Adrenal gland (tissue), 12 donors: ENCODE results near the gene PEAK1. TPM values are rescaled to one million over a fixed set of nuclear protein-coding genes. Genes with fewer than 3 reads are reported as not detected.
A peak's percentile ranks its signal among the peaks of the same experiment; 100 is the strongest.

Source experiments
- DNase-seq, 7 donors: peaks; one replicate each; pipeline ENCODE4 v3.0.0-alpha.2; 2019 to 2020
- H3K27ac ChIP-seq, 5 donors: fragments of 200-600 bp; sonication (generic) in 4 of 5; 1 replicate in 3 of 5; 2 replicates in 2 of 5; pipeline versions ENCODE4 v1.5.1 to v1.8.0; 2016 to 2020; ENCODE audit warnings: mild to moderate bottlenecking in 1 of 5
- H3K27me3 ChIP-seq: fragments of 200-600 bp; 2 replicates; pipeline ENCODE4 v1.8.0; 2021
- H3K36me3 ChIP-seq, 2 donors: fragments of 200-600 bp; replicated peaks in 1 of 2; 1 replicate in 1 of 2; 2 replicates in 1 of 2; pipeline versions ENCODE4 v1.5.1 to v1.8.0; 2018 to 2022
- H3K4me1 ChIP-seq, 2 donors: fragments of 200-600 bp; replicated peaks in 1 of 2; 1 replicate in 1 of 2; 2 replicates in 1 of 2; pipeline versions ENCODE4 v1.5.1 to v1.8.0; 2018 to 2021
- H3K4me3 ChIP-seq, 4 donors: fragments of 200-600 bp; sonication (generic) in 3 of 4; one replicate each; pipeline ENCODE4 v1.5.1; 2016 to 2018
- H3K9me3 ChIP-seq, 3 donors: fragments of 200-600 bp; sonication (generic) in 1 of 3; replicated peaks in 1 of 3; 1 replicate in 2 of 3; 2 replicates in 1 of 3; pipeline versions ENCODE4 v1.5.1 to v1.8.0; 2016 to 2021
- CTCF ChIP-seq, 6 experiments: fragments of 450-650 bp in 4 of 6; fragments of 200-600 bp in 2 of 6; sonication (generic) in 1 of 6; IDR thresholded peaks; 1 replicate in 5 of 6; 2 replicates in 1 of 6; pipeline versions ENCODE4 v1.5.1 to v1.8.0; 2016 to 2021; ENCODE audit warnings: antibody characterized with exemption in 6 of 6, mild to moderate bottlenecking in 2 of 6, moderate library complexity in 1 of 6
- POLR2A ChIP-seq, 2 donors: fragments of 450-650 bp; IDR thresholded peaks; one replicate each; pipeline ENCODE4 v1.6.1; 2017; ENCODE audit warnings: antibody characterized with exemption in 2 of 2, mild to moderate bottlenecking in 2 of 2, moderate library complexity in 1 of 2
- WGBS, 4 donors: extraction: QIAGEN DNeasy Blood & Tissue Kit in 2 of 4; methylation state at CpG; one replicate each; pipeline versions ENCODE4 v1.1.5 to v1.1.7; 2013 to 2017; 5-methylcytosine and 5-hydroxymethylcytosine counted together
- intact Hi-C, 2 donors: fragments of 100-400 bp; cut with DNase I; formaldehyde crosslinking; loops; one replicate each; pipeline versions ENCODE4 v1.14.1 to v1.15.0; 2022 to 2023
- polyA plus RNA-seq, 3 donors: library from polyadenylated mRNA; stranded (reverse); fragments of 200-250 nt in 2 of 3; fragments of 350-450 nt in 1 of 3; fragmentation: Illumina TruSeq in 1 of 3; extraction: RNeasy Lipid Tissue Mini Kit (QIAGEN cat#74804) in 1 of 3; gene quantifications; one replicate each; pipeline ENCODE4 v1.2.3, GENCODE V29; 2013 to 2014
- total RNA-seq, 9 donors: library from RNA; depleted of rRNA in 4 of 9; stranded (reverse); fragments of >200 nt in 4 of 9; fragments of 120-200 nt in 1 of 9; fragmentation: NEBNext Ultra II Directional in 1 of 9; extraction: Animal tissue kit (Norgen Biotek cat#: 25700) in 1 of 9; gene quantifications; one replicate each; pipeline versions ENCODE4 v1.1.0 to v1.2.4, GENCODE V29; 2013 to 2023
- donor health status: healthy with polysubstance abuse.
- donor health status: Bipolar disorder and iron deficiency.
- donor health status: DM: yes; HTN: yes; CAD: no.
- donor health status: DM: no; HTN: no; CAD: no.
- donor health status: DM: no; HTN: no; CAD: no.
- donor health status: DM: yes; HTN: yes; CAD: no.

Gene PEAK1
- total and polyA plus RNA-seq, 12 donors, result 3.1 to 68.4 (median 26.4) TPM

DNA sequence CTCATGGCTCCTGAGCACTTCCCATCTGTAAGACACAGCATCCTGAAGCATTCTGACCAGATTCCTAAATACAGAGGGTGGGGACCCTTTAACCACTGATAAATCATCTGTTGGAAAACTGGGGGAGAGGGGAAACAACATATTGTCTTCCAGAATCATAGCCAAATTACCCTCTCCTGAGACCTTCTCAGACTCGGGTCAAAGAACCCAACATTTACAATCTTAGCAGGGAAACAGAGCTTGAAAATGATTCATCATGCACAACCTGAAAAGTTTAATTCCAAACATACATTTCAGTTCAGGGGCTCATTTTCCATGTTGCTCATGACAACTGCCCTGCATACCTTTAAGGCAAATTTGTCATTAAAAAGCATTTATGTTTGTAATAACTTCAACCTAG lies 300.5 kb downstream of the PEAK1 start:
- Histone ChIP-seq H3K4me3 (no peak overlapping the region), H3K36me3 (peaks cover 0 to under 1% of the 10 kb centered on the region in 2 donors), H3K9me3 (no peaks in the 10 kb centered on the region), H3K27me3 (no peaks in the 10 kb centered on the region), H3K27ac (no peak overlapping the region), H3K4me1 (peaks cover 0 to 17% of the 10 kb centered on the region in 2 donors)
- no peak for TF ChIP-seq CTCF (IDR thresholded peaks at IDR 0.05)
- no peak for TF ChIP-seq POLR2A (IDR thresholded peaks at IDR 0.05)
- no peak for DNase-seq
- WGBS, 4 donors, result 42 to 54% (median 52%) methylated on average over 1 of the region's 1 CpG
- intact Hi-C loops, result loop anchor here (5.0 to 10.0 kb wide), 4 partner anchors 375 to 425 kb away; no protein-coding TSS in a partner anchor

DNA sequence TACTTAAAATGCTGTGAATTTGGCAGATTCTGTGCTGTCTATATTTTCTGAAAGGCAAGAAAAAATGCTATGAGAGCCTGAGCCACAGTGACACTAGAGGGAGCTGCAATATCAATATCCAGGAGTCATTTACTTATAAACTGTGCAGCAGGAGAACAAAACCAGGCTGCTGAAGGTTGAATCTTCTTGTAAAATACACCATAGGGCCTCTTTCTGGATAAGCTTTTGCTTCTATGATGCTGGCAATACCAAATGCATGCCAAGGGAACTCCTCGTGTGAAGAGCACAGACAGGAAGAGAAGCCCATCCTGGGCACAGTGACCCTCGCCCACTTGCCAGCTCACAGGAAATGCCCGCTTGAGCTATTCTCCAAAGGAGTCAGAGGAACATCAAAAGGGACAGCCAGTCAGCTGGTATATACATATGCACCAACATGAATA lies 301.0 kb downstream of the PEAK1 start:
- WGBS, 4 donors, result 50 to 65% (median 54%) methylated on average over 3 of the region's 3 CpGs
- Histone ChIP-seq H3K27ac (no peak overlapping the region), H3K4me1 (peaks cover 0 to 17% of the 10 kb centered on the region in 2 donors), H3K9me3 (no peaks in the 10 kb centered on the region), H3K36me3 (peaks cover 0 to 6% of the 10 kb centered on the region in 2 donors), H3K4me3 (no peak overlapping the region), H3K27me3 (no peaks in the 10 kb centered on the region)
- TF ChIP-seq CTCF (IDR thresholded peaks at IDR 0.05), result peak; percentile 45 to 79 (median 76)
- TF ChIP-seq POLR2A (IDR thresholded peaks at IDR 0.05), result no peak
- DNase-seq, result peak; percentile 33 to 82 (median 43)
- intact Hi-C loops, result loop anchor here (5.0 to 10.0 kb wide), 4 partner anchors 376 to 426 kb away; no protein-coding TSS in a partner anchor

DNA sequence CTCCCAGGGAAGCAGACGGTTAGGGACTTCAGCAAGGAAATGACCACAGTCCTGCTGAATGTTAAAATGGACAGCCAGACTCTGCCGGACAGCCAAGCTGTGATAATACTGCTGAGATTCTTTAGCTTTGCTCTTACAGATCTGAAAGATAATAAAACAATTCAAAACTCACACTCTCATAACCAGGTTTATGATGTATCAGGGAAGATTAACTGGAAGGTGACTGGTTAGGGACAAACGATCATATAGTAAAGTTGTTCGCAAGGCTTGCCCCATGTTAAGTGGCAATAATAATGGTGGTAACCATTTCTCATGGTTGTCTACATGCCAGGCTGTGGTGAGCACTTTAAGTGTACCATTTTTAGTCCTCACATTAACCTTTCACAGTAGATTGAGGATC lies 304.7 kb downstream of the PEAK1 start:
- TF ChIP-seq CTCF (IDR thresholded peaks at IDR 0.05) (no peak), POLR2A (IDR thresholded peaks at IDR 0.05) (no peak)
- 94 to 97% (median 95%) methylated on average over 4 of the region's 4 CpGs for WGBS, 4 donors
- Histone ChIP-seq H3K36me3 (peaks cover 0 to 8% of the 10 kb centered on the region in 2 donors), H3K4me3 (no peak overlapping the region), H3K27ac (no peak overlapping the region), H3K9me3 (no peaks in the 10 kb centered on the region), H3K4me1 (peaks cover 0 to 8% of the 10 kb centered on the region in 2 donors), H3K27me3 (no peaks in the 10 kb centered on the region)
- no peak for DNase-seq
- intact Hi-C loops, result loop anchor here (5.0 to 10.0 kb wide), 4 partner anchors 380 to 430 kb away; no protein-coding TSS in a partner anchor

DNA sequence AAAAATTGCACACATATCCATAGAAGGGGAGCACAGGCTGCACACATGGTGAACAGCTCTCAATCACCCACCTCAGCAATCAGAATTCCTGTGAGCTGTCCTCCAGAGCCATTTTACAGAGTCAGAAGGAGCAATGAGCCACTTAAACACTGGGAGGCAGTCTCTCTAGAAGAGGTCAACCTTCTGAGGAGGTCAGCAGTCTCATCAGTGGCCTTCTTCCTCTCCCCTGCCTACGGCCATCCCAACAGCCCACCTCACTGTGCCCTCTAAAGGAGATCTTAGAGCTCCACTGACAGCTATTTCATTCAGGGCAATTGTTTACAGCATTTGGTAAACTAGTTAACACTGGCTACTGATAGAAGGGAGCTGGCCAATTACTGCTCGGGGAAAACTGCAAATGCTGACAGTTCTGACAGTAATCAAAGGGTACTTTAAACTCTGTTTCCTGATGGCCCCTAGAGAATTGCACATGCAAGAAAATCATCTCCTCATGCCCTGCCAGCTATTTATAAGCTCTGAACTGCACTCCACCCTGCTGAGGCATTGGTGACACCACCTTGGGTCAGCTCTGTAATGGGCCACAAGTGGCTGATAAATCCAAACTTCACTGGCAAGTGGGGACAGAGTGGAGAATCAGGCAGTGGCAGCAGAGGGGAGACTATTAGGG lies 306.9 kb downstream of the PEAK1 start:
- WGBS, 4 donors, result 75 to 97% (median 88%) methylated on average over 2 of the region's 2 CpGs
- no peak for TF ChIP-seq POLR2A (IDR thresholded peaks at IDR 0.05)
- TF ChIP-seq CTCF (IDR thresholded peaks at IDR 0.05), result no peak
- H3K9me3 ChIP-seq, result no peaks in the 10 kb centered on the region
- intact Hi-C loops, result loop anchor here in 1 of 2 donors (10.0 kb wide), 2 partner anchors 382 to 432 kb away; no protein-coding TSS in a partner anchor
- DNase-seq, result no peak
- no peaks in the 10 kb centered on the region for H3K27me3 ChIP-seq
- no peak overlapping the region for H3K4me3 ChIP-seq
- H3K4me1 ChIP-seq, result no peaks in the 10 kb centered on the region
- peaks cover 0 to 8% of the 10 kb centered on the region in 2 donors for H3K36me3 ChIP-seq
- no peak overlapping the region for H3K27ac ChIP-seq
